GM21390 (cell line): ENCODE measurements around the gene KMT2E.

ENCODE experiments used
- ATAC-seq: cut with Tn5 transposase; IDR thresholded peaks from one replicate; pipeline ENCODE4 v1.9.1; 2021; ENCODE audit not compliant: unreplicated experiment

Gene KMT2E

GRCh38 chr7:105126436-105126975, 112.5 kb downstream of the KMT2E start:
- no peak for ATAC-seq

DNA sequence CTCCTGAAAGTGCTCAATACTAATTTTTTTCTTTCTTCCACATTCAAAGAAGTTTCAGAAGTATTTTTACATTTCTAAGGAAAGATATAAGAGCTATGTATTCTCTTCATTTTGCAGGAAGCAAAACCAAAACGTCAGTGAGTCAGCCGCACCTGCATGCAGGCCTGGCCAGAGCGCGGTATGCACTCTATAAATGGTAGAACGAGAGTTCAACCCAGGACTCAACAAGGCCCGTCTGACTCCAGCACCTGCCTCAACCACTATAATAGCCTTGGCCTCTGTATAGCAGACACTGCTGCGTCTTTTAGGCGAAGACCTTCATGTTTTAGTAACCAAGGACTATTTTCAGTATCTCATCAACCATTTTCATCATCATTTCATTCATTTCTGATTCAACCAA, 113.2 kb downstream of the KMT2E start:
- no peak for ATAC-seq

GRCh38 chr7:105130048-105130447, 116.0 kb downstream of the KMT2E start:
- ATAC-seq: no peak

DNA sequence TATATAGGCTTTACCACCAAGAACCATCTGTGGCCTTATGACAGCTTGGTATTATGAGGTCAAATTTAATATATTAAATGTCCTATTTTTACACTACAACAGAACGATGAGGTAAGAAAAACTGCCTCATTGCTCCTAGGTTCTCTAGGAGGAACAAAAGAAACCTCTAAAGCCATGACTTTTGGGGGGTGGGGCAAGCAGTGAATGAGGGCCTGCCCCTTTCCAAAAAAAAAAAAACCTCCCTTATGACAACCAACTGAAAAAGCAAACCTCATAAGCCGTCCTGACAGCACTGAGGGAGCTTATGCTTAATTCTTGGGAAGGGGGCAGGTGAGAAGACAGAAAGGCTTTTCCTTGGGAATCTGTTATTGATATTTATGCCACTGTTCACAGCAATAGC, 116.6 kb downstream of the KMT2E start:
- ATAC-seq: no peak

DNA sequence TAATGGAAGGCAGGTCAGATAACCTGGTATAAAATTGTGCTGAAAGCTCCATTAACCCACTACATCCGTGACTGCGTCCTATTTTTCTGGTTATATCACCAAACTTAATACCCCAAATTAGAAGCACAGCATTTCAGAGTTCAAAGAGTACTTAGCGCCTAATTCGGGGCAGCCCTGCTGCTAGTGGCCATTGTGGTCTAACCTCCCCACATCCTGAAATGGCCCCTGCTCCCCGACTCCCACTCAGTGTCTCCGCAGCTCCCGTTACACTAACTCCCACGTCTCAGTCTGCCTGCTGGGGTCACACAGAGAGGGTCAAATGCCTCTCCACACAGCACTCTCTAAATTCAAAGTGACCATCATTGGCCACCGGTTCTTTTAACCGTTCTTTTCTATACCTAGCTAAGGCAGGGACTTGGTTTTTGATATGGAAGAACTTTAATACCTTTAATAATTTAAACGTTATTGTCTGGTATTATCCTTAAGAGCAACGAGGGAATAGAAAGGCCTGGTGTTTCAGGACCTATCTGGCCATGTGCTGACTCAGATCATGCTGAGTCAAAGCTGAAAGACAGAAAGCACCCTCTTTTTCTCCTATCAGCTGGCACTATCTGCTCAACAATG, 117.1 kb downstream of the KMT2E start:
- no peak for ATAC-seq

- ATAC-seq: no peak
Observed at GRCh38 chr7:105131890-105132289, 117.9 kb downstream of the KMT2E start.

- ATAC-seq: no peak
Observed at GRCh38 chr7:105132335-105132734, 118.3 kb downstream of the KMT2E start.

DNA sequence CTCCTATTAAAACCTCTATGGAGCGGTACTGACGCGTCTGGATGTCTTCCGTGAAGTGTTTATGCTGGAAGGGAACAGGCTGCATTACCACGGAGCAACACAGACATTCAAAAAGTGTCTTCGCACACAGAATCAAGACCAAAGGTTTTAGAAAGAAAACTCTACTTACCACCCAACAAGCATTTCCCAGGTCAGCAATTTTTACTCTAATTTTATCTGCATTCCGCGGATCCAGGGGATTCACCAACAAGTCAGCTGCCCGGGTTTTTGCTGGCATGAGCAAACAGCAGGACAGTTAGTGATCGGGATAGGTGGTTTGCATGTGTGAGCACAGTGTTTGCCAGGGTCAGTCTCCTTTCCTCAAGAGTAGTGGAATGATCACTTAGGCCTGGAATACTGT, 118.8 kb downstream of the KMT2E start:
- no peak for ATAC-seq

DNA sequence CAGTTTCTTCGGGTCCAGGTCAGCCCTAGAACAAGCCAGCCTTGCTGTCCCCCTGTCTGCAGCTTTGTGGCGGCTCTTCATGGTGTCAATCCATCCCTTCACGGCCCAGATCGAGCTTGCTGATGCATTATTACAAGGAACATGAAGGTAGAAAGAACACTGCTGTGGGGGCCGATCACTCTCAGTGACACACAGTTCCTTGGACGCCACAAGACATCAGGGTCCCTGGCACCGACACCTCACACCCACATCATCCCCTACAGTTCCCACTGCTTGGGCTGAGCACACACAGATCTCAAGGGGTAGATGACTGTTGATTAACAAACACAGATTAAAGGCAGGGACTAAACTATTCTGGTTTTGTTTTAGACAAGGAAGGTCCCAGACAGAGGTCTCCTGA, 119.4 kb downstream of the KMT2E start:
- no peak for ATAC-seq

- no peak for ATAC-seq
Observed at GRCh38 chr7:105133986-105134655, 120.1 kb downstream of the KMT2E start.

GRCh38 chr7:105136221-105136620, 122.2 kb downstream of the KMT2E start:
- ATAC-seq: no peak

- no peak for ATAC-seq
Observed at GRCh38 chr7:105137898-105138297, 123.9 kb downstream of the KMT2E start.

DNA sequence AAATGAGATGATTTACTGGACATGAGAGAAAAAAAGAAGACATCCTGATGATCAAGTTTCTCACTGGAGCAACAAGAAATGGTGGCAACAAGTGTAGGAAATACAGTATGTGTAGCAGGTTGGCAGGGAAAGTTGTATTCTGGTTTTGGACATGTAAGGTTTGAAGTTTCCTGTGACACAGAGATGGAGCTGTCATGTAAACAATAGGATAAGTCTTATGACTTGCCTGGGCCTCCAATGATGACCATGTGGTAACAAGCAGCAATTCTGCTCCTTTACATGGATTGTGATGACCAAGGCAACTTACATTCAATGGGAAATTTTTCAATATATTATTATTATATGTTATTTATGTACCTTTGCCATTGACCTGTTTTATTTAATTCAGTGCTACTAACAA, 125.4 kb downstream of the KMT2E start:
- no peak for ATAC-seq

GRCh38 chr7:105141068-105141467, 127.1 kb downstream of the KMT2E start:
- ATAC-seq: no peak

DNA sequence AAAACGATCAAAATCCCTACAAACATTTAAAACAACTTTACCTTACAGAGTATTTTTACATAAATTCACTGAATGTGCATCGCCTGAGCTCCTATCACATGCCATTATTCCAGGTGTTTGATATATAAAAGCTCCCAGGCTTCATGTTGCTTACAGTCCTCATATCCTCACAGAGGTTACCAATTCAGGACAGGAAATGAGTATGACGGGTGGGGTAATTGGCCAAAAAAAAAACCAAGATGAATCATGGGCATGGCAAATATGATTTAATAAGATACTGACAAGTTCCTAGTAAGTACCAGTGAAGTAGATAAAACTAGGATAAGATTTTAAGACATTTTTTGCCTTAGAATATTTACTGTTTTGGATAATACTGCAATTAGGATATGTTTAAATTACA, 135.8 kb downstream of the KMT2E start:
- ATAC-seq: no peak

DNA sequence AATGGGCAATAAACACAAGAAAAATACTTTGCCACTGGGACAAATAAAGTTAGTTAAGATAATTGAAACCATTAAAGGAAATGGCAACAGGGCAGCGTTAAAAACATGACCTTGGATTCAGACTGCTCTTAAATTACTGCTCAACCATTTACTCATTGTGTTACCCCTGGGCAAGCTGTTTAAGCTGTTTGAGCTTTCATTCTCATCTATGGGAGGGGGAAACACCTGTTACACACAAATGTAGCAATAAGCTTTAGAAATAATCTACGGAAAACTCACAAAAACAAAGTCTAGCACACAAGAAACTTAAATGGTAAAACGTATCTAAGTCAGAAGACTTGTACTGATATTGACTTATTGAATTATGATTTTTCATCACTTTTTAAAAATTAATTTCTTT, 137.1 kb downstream of the KMT2E start:
- no peak for ATAC-seq

DNA sequence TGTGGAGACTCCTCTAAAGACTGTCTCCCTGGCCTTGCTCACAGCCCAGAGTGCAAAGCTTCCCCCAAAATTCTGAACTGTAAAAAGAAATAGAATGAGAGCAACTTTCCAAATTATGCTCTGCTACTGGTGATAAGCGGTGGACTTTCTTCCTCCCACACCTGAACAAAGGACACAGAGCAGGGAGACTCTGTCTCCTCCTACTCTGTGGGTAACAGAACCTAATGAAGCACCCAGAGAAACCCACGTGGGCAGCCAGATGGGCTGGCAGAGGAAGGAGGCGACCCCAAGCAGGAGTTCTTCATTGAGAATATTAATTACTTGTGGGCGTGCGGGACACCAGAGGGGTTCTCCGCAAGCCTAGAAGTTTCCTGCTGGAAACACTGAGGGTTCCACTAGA, 139.5 kb downstream of the KMT2E start:
- no peak for ATAC-seq

- no peak for ATAC-seq
Observed at GRCh38 chr7:105154084-105154483, 140.1 kb downstream of the KMT2E start.

GRCh38 chr7:105156731-105157130, 142.7 kb downstream of the KMT2E start:
- no peak for ATAC-seq

DNA sequence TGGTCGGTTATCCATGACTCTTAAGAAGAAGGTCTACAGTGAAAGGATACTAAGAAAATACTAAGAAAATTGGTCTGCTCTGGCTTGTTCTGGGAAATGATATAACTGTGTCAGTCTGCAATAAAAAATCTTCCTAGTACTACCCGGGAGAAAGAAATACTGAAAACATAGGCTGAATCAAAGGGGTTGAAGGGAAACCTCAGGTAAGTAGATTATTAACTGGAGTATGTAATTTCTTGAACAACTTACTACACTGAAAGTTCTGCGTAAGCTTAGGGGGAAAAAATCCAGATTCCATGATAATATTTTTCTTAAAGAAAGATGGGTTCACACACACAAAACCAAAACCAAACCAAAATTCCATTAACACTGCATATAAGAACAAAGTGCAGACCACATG, 143.3 kb downstream of the KMT2E start:
- ATAC-seq: no peak

DNA sequence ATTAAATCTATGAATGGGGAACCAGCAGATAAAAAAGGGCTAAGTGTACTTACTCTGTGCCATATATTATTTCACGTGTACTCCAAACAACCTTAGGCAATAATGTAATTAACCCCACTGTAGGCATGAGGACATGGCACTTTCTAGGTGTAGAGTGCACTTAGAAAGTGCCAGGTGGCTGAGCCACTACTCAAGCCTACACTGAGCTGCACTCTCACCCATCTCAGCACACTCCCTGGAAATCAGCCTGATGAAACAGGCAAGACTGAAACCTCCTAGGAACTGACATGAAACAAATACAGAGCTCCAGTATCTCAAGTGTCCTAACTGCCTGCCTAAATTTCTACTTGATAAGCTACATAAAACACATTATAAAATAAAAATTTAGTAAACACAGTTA, 147.4 kb downstream of the KMT2E start:
- ATAC-seq: no peak
